Lower leg skin (tissue), 3 donors: ENCODE results near the gene OAS2.

ENCODE experiments used
- CTCF ChIP-seq, 3 donors: fragments of 450-650 bp; IDR thresholded peaks; one replicate each; pipeline ENCODE4 v1.5.1; 2016; ENCODE audit warnings: antibody characterized with exemption in 3 of 3, mild to moderate bottlenecking in 3 of 3, moderate library complexity in 2 of 3
- POLR2A ChIP-seq, 2 donors: fragments of 450-650 bp; IDR thresholded peaks; one replicate each; pipeline ENCODE4 v1.6.1; 2016 to 2017; ENCODE audit warnings: antibody characterized with exemption in 2 of 2, mild to moderate bottlenecking in 1 of 2, moderate library complexity in 1 of 2

GRCh38 chr12:112978163-112979040 is at the start of gene OAS2:
- TF ChIP-seq POLR2A (IDR thresholded peaks at IDR 0.05) (no peak), CTCF (IDR thresholded peaks at IDR 0.05) (no peak)
